MM.1S (cell line): ENCODE measurements around the gene OCLN.
"Not testable (repeated sequence)": the region's sequence is repeated elsewhere in the genome, so short reads cannot be mapped to it uniquely, and the experiment has no call there.

Experiments used
- CTCF ChIP-seq: fragments of 300-600 bp; sonication (generic); IDR thresholded peaks from 2 replicates; pipeline ENCODE4 v1.5.1; 2016; ENCODE audit warnings: antibody characterized with exemption, low read length, mixed read lengths
- EZH2 ChIP-seq: fragments of 300-600 bp; sonication (generic); optimal IDR thresholded peaks from 2 replicates; pipeline ENCODE3; 2017; ENCODE audit warnings: low read depth, mild to moderate bottlenecking, antibody characterized with exemption, low read length, mixed read lengths
- EZH2phosphoT487 ChIP-seq: fragments of 300-600 bp; sonication (generic); IDR thresholded peaks from 2 replicates; pipeline ENCODE4 v1.6.1; 2018; ENCODE audit warnings: antibody characterized with exemption, low read length

GRCh38 chr5:69541347-69541746 lies 48.8 kb downstream of the OCLN start:
- TF ChIP-seq CTCF, EZH2, EZH2phosphoT487: not testable (repeated sequence)
